GM21526 (cell line): ENCODE measurements around the gene PLA2G2A.
"Not testable (repeated sequence)": the region's sequence is repeated elsewhere in the genome, so short reads cannot be mapped to it uniquely, and the experiment has no call there.

Experiments
- ATAC-seq: cut with Tn5 transposase; IDR thresholded peaks from one replicate; pipeline ENCODE4 v1.9.1; 2021; ENCODE audit warnings: moderate library complexity; ENCODE audit not compliant: unreplicated experiment, low FRiP score

Gene PLA2G2A

DNA sequence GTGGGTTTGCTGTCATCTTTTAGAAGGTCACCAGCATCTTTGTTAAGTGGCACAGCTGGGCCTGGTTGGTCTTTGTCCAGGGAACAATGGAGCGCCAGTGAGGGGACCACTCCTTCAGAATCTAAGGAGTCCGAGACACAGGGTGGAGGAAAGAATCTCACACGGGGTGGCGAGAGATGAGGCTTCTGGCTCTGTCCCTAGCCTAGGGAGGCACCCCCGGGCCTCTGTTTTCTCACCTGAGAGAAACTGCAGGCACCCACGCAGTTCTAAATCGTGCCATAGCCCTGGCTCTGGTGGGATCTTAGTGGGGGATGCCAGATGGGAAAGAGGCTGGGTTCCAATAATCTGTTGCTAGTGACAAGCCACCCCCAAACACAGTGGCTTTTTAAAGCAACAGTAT, 45.1 kb downstream of the PLA2G2A start:
- no peak for ATAC-seq

DNA sequence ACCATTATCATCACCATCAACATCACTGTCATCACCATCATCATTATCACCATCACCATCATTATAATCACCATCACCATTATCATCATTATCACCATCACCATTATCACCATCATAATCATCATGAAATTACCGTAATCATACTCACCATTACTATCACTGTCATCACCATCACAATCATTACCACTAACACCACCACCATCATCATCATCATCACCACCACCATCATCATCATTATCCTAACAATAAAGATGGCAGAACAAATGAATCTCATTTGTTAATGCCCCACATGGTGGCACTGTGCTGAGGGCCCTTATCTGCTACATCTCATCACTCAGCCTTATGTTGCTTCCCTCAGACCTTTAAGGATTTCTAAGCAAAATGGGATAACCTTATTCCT, 46.6 kb downstream of the PLA2G2A start:
- no peak for ATAC-seq

DNA sequence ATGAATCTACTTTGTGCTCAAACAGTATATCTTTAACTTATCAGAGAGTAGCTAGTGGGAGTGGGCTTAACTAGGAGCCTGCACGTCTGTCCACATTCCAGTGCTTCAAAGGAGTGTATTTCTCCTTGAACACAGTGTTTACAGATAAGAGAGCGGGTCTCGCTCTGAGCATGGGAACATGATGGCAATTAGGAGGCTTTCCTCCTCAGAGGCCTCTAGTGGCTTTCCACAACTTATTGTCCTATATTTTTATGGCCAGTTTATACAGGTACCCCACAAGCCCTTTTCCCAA, 52.3 kb downstream of the PLA2G2A start:
- ATAC-seq: not testable (repeated sequence)

DNA sequence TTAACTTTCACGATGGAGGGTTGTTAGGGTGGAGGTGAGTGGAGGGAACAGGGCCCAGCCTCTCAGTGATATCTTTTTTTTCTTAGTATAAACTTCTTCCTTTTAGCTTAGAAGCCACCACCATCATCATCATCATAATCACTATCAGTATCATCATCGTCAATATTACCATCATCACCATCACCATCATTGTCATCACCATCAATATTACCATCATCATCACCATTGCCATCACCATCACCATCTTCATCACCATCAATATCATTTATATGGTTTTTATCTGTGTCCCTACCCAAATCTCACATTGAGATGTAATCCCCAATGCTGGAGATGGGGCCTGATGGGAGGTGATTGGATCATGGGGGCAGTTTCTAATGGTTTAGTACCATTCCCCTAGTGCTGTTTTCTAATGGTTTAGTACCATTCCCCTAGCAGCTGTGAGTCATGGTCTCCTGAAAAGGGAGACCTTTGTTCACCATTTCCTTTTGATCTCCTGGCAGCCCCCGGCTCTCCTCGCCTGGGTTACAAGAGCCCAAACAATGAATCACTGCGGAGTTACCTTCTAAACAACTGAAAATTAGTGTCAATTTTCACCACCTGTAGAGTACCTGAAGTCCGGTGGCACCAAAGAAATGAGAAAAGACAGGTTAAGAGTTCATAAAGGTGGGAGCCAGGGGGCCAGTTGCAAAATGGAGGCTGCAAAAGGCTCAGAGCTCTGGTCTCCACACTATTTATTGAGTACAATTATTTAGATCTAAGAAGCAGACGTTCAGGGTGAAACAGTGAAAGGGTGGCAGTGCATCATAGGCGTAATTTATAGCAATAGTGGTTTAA, 52.9 kb downstream of the PLA2G2A start:
- ATAC-seq: no peak
